GM20431 (cell line): ENCODE data around the gene GRIN3A.
"Not testable (repeated sequence)": the region's sequence is repeated elsewhere in the genome, so short reads cannot be mapped to it uniquely, and the experiment has no call there.

Source experiments
- in situ Hi-C: fragments of 300-500 bp; cut with MseI, MboI; formaldehyde crosslinking; loops from one replicate; pipeline ENCODE4 v1.15.0; 2020; ENCODE audit warnings: low sequenced_read_pairs; ENCODE audit not compliant: unreplicated experiment

GRIN3A gene

DNA sequence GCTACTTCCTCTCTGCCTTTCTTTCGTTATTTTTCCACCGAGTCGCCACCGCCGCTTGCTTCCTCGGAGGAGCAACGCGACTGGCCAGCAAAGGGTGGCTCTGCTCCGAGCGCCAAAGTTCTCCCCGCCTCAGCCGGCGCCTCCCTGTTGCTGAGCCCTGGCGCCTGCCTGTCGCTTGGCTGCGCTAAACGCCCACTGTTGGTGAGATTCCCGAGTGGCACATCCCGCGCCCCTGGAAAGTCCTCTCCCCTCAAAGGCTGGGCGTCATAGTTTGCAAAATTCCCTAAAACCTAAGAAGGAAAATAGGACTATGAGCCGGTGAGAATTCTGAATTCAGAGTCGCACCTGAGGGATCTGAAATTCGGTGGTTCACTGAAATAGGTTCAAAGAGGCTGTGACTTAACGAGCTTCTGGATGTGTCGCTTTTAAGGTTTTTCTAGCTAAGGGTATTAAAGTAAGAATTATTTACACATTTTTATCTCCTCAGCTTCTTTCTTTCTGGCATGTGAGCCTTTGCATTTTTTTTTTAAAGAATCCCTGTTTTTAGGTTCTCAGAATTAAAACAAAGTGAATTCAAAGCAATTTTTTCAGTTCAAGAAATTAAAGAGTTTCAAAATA lies at the start of gene GRIN3A:
Gene GRIN3A, minus strand, starts transcription at position 82 of the 618 bp plus-strand sequence. CDS start 668 bp downstream, outside the sequence.
- in situ Hi-C loops, result no loop called here

GRCh38 chr9:101787891-101788290 lies 49.4 kb upstream of the GRIN3A start:
- in situ Hi-C loops, result no loop called here

DNA sequence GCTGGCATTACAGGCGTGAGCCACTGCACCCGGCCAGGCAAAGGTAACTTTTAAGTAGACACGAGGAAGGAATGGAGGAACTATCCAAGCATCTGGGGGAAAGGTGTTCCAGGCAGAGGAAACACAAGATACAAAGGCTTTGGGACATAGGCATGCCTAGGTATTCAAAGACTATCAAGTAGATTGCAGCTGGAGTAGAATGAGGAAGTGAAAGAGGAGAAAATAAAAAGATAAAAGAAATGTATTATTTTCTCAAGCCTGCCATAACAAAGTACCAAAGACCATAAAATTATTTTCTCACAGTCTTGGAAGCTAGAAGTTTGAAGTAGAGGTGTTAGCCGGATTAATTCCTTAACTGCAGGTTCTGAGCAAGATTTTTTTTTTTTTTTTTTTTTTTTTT lies 39.9 kb upstream of the GRIN3A start:
- in situ Hi-C loops, result no loop called here

DNA sequence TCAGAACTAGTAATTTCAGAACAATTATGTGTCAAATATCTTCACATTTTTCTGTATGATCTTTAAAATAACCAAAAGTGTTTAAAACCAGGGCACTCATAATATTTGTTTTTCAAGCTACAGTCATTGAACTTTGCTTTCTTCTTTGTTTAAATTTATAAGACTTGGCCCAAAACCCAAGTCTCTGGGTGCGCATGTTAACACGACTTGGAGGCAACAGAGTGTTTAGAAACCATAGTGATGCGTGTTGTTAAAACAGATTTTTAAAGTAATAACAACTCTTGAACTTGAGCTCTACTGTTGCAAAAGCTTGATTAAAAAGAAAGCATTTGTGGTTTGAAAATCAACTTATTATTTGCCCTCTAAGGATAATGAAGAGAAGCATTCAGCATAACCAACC lies 26.0 kb upstream of the GRIN3A start:
- in situ Hi-C loops, result no loop called here

- in situ Hi-C loops, result no loop called here
Observed at GRCh38 chr9:101758304-101758930, 20.0 kb upstream of the GRIN3A start.

GRCh38 chr9:101753716-101754115 lies 15.3 kb upstream of the GRIN3A start:
- in situ Hi-C loops, result no loop called here

GRCh38 chr9:101751895-101752294 lies 13.4 kb upstream of the GRIN3A start:
- in situ Hi-C loops, result no loop called here

- in situ Hi-C loops, result no loop called here
Observed at GRCh38 chr9:101739311-101739710, 864 bp upstream of the GRIN3A start.

GRCh38 chr9:101737705-101738565 lies 512 bp downstream of the GRIN3A start:
- in situ Hi-C loops, result no loop called here

- in situ Hi-C loops, result no loop called here
Observed at GRCh38 chr9:101737165-101737704, 1.2 kb downstream of the GRIN3A start.

DNA sequence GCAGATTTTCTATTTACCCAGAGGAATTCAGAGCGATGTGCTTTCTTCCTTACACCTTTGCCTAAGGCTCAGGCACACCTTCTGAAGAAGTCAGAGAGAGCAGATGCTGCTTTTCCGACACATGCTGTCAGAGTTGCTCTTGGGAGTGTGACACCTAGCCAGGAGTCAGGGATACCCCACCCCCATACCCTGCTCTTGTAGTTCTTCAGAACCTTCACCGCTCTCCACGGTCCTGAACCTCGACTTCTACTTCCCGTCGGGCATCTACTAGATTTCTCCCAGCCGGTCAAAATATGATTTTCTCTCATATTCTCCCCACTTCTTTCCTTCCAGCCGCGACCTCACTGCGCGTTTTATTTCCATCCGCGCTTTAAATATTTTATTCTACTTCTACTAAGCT lies 1.7 kb downstream of the GRIN3A start:
- in situ Hi-C loops, result no loop called here

DNA sequence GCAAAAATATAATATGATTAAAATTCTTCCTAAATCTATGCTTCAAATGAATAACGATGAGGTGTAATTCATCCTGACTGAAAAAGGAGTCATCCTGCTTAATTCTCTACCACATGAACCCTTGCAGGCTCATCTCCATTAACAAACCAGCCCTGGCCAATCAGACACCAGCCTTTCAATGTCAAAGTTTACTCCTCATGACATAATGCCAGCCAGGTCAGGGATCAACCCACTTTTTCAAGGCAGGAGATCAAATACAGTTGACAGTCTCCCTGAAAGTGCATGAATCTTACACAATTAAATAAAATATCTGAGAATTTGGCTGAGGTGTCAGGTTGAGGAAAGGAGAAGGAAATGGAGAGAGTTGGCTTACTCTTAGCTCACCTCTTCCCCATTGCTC lies 7.0 kb downstream of the GRIN3A start:
- in situ Hi-C loops, result no loop called here

DNA sequence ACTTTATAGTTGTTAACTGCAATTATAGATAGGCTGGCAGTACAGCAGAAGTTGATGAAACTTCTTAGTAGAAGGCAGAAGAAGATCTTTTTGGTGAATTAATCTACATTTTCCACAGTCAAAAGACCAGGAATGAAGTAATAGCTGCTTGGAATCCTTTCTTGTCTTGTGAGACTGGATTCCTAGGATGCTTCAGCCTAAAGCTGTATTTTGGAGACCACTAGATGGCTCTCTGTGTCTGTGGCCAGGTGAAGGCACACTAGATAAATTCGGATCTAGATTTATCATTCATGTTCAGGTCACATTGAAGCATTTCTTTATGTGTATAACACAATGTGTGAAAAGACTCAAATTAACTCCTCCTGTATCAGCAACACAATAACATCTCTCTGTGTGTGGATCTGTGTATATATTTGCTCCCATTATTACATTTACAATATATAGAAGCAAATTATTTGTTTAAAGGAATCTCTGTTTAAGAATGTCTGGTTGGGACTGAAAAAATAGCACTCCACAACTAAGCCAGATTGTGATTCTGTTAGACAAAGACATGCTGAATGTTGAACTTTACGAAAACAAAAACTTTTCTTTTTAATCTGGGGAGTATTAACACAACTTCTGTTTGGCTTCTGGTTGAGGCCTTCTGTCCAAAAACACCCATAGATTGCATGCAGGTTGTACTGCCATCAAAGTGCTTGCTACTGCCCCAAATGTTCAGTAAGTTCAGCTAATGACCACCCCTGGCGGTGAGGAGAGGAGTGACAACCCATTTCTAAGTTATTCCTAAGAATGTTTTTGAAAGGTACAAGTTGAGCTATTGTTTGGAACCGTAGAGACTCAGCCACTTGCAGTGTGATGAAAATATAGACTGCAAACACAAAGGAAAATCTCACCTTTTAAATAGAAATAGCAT lies 10.6 kb downstream of the GRIN3A start:
- in situ Hi-C loops, result no loop called here

GRCh38 chr9:101724271-101724670 lies 14.2 kb downstream of the GRIN3A start:
- in situ Hi-C loops, result not testable (repeated sequence)

GRCh38 chr9:101718192-101718591 lies 20.3 kb downstream of the GRIN3A start:
- in situ Hi-C loops, result no loop called here

- in situ Hi-C loops, result no loop called here
Observed at GRCh38 chr9:101716629-101717028, 21.8 kb downstream of the GRIN3A start.

GRCh38 chr9:101711330-101711941 lies 27.0 kb downstream of the GRIN3A start:
- in situ Hi-C loops, result no loop called here

DNA sequence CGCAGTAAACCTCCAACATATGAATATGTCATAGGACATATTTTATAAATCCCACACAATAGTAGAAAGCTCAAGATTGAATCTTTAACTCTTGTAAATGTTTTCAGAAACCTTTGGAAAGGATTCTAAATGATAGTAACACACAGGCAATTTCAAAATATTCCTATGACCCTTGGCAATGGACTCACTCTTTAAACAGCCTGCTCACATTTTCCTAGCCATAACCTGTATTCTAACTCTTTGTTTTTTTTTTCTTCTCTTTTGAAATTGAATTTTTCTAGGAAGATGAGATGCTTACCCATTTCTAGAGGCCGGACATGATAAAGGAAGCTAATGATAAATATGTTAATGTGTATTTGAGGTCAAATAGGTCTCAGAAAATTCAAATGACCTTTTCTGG lies 29.6 kb downstream of the GRIN3A start:
- in situ Hi-C loops, result no loop called here

- in situ Hi-C loops, result no loop called here
Observed at GRCh38 chr9:101707721-101708120, 30.7 kb downstream of the GRIN3A start.
